Neuron (in vitro differentiated cells): Measurements from ENCODE around the gene EXOSC5.
A peak's percentile ranks its signal among the peaks of the same experiment; 100 is the strongest.
"Not testable (repeated sequence)": the region's sequence is repeated elsewhere in the genome, so short reads cannot be mapped to it uniquely, and the experiment has no call there.

Experiments
- H2AFZ ChIP-seq: one replicate; pipeline ENCODE4 v1.6.1; 2013; ENCODE audit warnings: low read depth, mild to moderate bottlenecking, inconsistent platforms, low read length, moderate library complexity
- H3K27me3 ChIP-seq: one replicate; pipeline ENCODE4 v1.6.1; 2013; ENCODE audit warnings: low read length; ENCODE audit not compliant: insufficient read depth
- H3K36me3 ChIP-seq: one replicate; pipeline ENCODE4 v1.6.1; 2013; ENCODE audit warnings: low read length; ENCODE audit not compliant: insufficient read depth
- H3K4me1 ChIP-seq: one replicate; pipeline ENCODE4 v1.6.1; 2013; ENCODE audit warnings: low read length; ENCODE audit not compliant: insufficient read depth
- H3K4me3 ChIP-seq: 2 replicates; pipeline ENCODE4 v1.5.1; 2013; ENCODE audit warnings: mild to moderate bottlenecking, low read length, moderate library complexity
- H3K9me3 ChIP-seq: one replicate; pipeline ENCODE4 v1.6.1; 2013; ENCODE audit warnings: low read length

Gene EXOSC5

DNA sequence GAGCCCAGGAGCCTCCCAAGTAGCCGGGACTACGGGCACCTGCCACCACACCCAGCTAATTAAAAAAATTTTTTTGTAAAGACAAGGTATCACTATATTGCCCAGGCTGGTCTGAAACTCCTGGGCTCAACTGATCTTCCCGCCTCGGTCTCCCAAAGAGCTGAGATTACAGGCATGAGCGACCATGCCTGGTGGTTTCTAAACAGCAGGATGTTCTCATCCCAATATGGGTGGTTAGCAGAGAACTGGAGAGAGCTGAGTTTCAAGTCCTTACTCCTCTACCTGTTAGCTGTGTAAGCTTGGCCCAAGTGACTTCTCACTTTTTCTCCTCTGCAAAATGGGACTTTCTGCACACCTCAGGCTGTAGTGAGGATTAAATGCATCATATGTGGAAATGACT, 12.8 kb downstream of the EXOSC5 start:
- H3K4me1 ChIP-seq = no peaks in the 10 kb centered on the region
- peaks cover 27% of the 10 kb centered on the region for H3K36me3 ChIP-seq
- H3K27me3 ChIP-seq = no peaks in the 10 kb centered on the region
- H3K4me3 ChIP-seq = no peak overlapping the region
- no peaks in the 10 kb centered on the region for H3K9me3 ChIP-seq
- no peak overlapping the region for H2AFZ ChIP-seq

DNA sequence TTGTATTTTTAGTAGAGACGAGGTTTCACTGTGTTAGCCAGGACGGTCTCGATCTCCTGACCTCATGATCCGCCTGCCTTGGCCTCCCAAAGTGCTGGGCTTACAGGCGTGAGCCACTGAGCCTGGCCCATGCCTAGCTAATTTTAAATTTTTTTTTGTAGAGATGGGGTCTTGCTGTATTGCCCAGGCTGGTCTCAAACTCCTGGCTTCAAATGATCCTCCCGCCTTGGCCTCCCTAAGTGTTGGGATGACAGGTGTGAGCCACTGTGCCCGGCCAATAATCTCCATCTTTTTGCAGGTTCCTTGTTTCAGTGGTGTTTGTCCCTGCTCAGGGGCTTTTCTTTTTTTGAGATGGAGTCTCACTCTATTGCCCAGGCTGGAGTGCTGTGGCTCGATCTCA, 15.6 kb downstream of the EXOSC5 start:
- H3K4me3 ChIP-seq, H3K27me3 ChIP-seq: not testable (repeated sequence)

DNA sequence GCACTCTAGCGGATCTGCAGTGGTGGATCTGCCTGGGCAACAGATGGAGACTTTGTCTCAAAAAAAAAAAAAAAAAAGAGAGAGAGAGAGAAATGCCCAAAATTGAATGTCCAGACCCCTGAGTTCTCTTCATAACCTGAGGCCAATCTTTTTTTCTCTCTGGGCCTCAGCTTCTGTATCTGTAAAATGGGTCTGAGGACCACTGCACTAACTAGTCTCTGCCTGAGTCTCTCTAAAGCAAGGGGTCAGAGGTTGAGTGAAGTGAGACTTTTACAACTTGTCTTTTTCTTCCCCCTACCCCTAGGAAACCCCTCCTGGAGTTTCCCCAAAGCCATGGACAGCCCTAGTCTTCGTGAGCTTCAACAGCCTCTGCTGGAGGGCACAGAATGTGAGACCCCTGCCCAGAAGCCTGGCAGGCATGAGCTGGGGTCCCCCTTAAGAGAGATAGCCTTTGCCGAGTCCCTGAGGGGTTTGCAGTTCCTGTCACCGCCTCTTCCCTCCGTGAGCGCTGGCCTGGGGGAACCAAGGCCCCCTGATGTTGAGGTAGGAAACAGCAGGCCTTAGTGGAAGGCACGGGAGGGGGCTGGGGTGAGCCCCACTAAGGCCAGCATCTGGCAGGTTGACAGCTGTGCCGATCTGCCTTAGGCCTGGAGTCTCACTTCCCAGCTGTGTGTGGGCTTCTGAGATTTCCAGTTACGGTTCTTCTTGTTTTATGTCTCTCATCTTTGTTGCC, 19.0 kb downstream of the EXOSC5 start:
- Histone ChIP-seq H3K27me3 (no peaks in the 10 kb centered on the region), H3K4me1 (no peaks in the 10 kb centered on the region), H2AFZ (no peak overlapping the region), H3K9me3 (no peaks in the 10 kb centered on the region), H3K36me3 (peaks cover 9% of the 10 kb centered on the region), H3K4me3 (no peak overlapping the region)

More for the DNA sequence above, 15.6 kb downstream of the EXOSC5 start:
- peaks cover 19% of the 10 kb centered on the region for H3K36me3 ChIP-seq
- not testable (repeated sequence) for H2AFZ ChIP-seq, H3K4me1 ChIP-seq, H3K9me3 ChIP-seq

DNA sequence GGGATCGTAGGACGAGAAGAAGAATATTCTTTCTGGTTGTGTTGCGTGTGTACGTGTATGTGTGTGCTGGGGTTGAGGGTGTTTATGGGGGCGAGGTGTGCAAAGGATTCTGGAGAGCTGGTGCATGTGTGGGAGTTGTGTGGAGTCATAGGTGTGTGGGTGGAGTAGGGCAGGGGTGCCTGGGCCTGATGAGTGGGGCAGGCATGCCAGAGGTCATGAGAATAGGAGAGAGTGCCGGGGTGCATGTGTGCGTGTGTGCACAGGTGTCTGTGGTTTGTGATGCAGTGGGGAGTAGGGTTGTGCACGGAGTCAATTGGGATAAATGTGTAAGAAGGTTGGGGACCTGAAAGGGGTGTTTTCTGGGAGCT, 20.2 kb downstream of the EXOSC5 start:
- no peaks in the 10 kb centered on the region for H3K4me1 ChIP-seq
- H2AFZ ChIP-seq = no peak overlapping the region
- H3K9me3 ChIP-seq = no peaks in the 10 kb centered on the region
- peaks cover 5% of the 10 kb centered on the region for H3K36me3 ChIP-seq
- H3K27me3 ChIP-seq = no peaks in the 10 kb centered on the region
- no peak overlapping the region for H3K4me3 ChIP-seq

DNA sequence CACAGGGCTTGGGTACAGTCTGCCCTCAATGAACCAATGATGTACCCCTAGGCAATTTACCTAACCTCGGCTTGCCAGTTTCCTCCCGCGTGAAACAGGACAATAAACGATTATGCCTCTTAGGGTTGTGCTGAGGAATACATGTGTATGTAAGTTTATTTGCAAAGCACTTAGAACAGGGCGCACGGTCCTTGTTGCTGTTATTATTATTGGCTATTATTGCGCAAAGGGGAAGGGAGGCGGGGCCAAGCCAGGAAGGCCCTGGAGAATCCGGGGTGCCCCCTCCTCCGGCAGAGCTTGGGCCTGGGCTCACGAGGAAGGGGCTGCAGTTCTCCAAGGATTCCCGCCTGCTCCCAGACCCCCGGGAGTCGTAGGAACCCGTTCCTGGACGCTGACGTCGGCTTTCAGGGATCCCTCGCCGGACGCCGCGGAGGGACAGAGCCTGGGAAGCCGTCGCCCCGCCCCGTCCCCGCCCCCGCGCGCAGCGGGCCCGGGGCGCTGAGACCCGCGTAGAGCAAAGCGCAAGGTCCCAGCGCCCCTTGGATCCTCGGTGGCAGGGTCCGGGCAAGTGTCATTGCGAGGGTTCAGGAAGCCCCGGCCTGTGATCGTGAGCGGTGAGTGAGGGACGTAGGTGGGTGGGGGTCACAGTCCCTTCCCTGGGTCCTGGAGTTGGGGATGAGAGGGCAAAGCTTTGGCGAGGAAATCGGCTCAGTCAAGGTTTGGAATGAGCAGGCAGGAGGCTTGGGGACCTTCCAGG, 20.7 kb downstream of the EXOSC5 start, which contains the start of gene TMEM91:
Gene TMEM91, plus strand, starts transcription at position 293 of the 757 bp plus-strand sequence. CDS start 1,777 bp downstream, outside the sequence.
- Histone ChIP-seq H3K36me3 (peaks cover 5% of the 10 kb centered on the region), H3K9me3 (no peaks in the 10 kb centered on the region), H2AFZ (no peak within 1 kb of the TSS), H3K4me1 (no peaks in the 10 kb centered on the region), H3K27me3 (no peaks in the 10 kb centered on the region), H3K4me3 (no peak within 1 kb of the TSS)

DNA sequence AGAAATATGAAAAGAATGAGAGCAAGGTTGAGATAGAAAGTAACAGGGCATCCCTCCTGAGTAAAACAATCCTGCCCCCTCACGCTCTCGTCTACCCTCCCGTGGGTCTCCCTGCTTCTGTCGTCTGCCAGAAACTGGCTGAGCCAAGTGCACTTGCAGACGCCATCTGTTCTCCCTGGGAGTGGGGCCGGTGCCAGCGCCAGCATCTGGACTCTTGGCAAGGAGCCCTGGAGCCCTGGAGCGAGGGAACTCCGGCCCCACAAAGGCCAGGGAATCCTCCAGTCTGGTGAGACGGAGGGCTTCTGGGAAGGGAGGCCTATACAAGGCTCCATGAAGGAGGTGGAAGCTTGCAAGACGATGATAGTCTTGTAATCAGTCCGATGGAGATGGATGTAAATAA, 23.2 kb downstream of the EXOSC5 start:
- no peaks in the 10 kb centered on the region for H3K9me3 ChIP-seq
- no peaks in the 10 kb centered on the region for H3K4me1 ChIP-seq
- H3K4me3 ChIP-seq = no peak overlapping the region
- H3K36me3 ChIP-seq = peaks cover 3% of the 10 kb centered on the region
- H2AFZ ChIP-seq = no peak overlapping the region
- H3K27me3 ChIP-seq = no peaks in the 10 kb centered on the region

DNA sequence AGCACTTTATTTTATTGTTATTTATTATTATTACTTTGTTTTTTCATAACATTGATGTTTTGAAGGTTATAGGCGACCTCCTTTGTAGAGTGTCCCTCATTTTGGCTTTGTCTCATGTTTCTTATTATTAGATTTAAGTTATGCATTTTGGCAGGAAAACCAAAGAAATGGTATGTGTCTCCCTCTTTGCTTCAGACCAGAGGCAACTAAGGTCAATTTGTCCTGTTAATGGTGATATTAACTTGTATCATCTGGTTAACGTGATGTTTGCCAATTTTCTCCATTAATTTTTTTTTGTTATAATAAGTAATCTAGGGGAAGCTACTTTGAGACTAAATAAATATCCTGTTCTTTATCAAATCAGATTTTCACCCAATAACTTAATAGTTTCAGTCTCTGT, 24.7 kb downstream of the EXOSC5 start:
- H3K9me3 ChIP-seq = no peaks in the 10 kb centered on the region
- no peak overlapping the region for H2AFZ ChIP-seq
- H3K36me3 ChIP-seq = peaks cover 3% of the 10 kb centered on the region
- no peaks in the 10 kb centered on the region for H3K4me1 ChIP-seq
- H3K27me3 ChIP-seq = no peaks in the 10 kb centered on the region
- H3K4me3 ChIP-seq = no peak overlapping the region

DNA sequence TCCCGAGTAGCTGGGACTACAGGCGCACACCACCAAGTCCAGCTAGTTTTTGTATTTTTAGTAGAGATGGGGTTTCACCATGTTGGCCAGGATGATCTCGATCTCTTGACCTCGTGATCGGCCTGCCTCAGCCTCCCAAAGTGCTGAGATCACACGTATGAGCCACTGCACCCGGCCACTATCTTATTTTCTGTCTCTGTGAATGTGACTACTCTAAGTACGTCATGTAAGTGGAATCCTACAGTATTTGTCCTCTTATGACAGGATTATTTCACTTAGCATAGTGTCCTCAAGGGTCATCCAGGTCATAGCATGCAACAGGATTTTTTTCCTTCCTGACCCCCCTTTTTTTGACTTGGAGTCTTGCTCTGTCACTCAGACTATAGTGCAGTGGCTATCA, 25.6 kb downstream of the EXOSC5 start:
- H3K4me3 ChIP-seq = no peak overlapping the region
- H3K27me3 ChIP-seq = no peaks in the 10 kb centered on the region
- H2AFZ ChIP-seq = no peak overlapping the region
- H3K4me1 ChIP-seq = no peaks in the 10 kb centered on the region
- peaks cover 3% of the 10 kb centered on the region for H3K36me3 ChIP-seq
- H3K9me3 ChIP-seq = no peaks in the 10 kb centered on the region

DNA sequence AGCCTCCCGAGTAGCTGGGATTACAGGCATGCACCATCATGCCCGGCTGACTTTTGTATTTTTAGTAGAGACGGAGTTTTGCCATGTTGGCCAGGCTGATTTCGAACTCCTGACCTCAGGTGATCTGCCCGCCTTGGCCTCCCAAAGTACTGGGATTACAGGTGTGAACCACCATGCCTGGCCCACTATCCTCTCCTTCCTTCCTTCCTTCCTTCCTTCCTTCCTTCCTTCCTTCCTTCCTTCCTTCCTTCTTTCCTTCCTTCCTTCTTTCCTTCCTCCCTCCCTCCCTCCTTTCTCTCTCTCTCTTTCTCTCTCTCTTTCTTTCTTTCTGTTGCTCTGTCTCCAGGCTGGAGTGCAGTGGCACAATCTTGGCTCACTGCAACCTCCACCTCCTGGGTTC, 26.0 kb downstream of the EXOSC5 start:
- not testable (repeated sequence) for H2AFZ ChIP-seq, H3K4me1 ChIP-seq, H3K27me3 ChIP-seq, H3K9me3 ChIP-seq, H3K4me3 ChIP-seq, H3K36me3 ChIP-seq

DNA sequence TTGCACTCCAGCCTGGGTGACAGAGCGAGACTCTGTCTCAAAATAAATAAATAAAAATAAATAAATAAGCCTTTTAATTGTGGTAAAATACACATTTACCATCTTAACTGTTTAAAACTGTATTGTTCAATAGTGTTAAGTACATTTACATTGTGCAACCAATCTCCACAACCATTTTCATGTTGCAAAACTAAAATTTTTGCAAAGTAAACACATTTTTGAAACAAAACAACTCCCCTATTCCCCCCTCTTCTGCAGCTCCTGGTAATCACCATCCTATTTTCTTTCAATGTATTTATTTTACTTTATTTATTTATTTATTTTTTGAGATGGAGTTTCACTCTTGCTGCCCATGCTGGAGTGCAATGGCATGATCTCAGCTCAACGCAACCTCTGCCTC, 27.4 kb downstream of the EXOSC5 start:
- no peaks in the 10 kb centered on the region for H3K27me3 ChIP-seq
- peaks cover 6% of the 10 kb centered on the region for H3K36me3 ChIP-seq
- no peaks in the 10 kb centered on the region for H3K9me3 ChIP-seq
- no peak overlapping the region for H3K4me3 ChIP-seq
- H2AFZ ChIP-seq = no peak overlapping the region
- peaks cover 4% of the 10 kb centered on the region for H3K4me1 ChIP-seq

DNA sequence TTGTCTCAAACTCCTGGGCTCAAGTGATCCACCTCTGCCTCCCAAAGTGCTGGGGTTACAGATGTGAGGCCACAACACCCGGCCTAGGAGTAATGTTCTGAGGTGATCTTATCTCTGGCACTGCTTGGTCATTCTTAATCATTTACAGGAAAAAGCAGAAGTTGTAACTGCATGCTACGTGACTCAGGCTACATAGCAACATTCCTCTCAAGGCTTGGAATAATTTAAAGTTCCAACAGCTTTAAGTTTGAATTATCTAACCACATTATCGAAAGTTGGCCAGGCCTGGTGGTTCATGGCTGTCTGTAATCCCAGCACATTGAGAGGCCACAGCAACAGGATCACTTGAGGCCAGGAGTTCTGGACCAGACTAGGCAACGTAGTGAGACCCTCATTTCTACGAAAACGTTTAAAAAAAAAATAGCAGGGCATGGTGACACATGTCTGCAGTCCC, 29.3 kb downstream of the EXOSC5 start:
- Histone ChIP-seq H3K9me3 (no peaks in the 10 kb centered on the region), H3K4me1 (peaks cover 14% of the 10 kb centered on the region), H3K27me3 (no peaks in the 10 kb centered on the region), H3K4me3 (no peak overlapping the region), H3K36me3 (peaks cover 4% of the 10 kb centered on the region), H2AFZ (no peak overlapping the region)

DNA sequence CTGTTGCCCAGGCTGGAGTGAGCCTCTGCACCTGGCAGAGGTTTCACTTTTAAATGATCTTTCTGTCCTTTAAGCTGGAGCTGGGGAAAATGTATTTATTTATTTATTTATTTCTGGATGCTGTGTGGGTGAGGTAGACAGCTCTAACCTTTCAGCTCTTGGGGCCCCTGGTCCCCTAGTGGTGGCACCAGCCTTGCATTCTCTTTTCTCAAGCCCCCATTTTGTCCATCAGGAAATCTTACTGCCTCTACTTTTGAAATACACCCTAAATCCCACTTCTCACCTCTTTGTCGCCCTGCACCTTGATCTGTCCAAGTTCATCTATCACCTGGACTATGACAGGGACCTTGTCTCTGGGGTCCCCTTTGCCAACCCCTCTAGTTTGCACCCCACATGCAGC, 31.1 kb downstream of the EXOSC5 start:
- Histone ChIP-seq H3K4me1 (peaks cover 14% of the 10 kb centered on the region), H3K36me3 (peaks cover 4% of the 10 kb centered on the region), H3K27me3 (no peaks in the 10 kb centered on the region), H3K9me3 (no peaks in the 10 kb centered on the region), H3K4me3 (no peak overlapping the region), H2AFZ (no peak overlapping the region)

DNA sequence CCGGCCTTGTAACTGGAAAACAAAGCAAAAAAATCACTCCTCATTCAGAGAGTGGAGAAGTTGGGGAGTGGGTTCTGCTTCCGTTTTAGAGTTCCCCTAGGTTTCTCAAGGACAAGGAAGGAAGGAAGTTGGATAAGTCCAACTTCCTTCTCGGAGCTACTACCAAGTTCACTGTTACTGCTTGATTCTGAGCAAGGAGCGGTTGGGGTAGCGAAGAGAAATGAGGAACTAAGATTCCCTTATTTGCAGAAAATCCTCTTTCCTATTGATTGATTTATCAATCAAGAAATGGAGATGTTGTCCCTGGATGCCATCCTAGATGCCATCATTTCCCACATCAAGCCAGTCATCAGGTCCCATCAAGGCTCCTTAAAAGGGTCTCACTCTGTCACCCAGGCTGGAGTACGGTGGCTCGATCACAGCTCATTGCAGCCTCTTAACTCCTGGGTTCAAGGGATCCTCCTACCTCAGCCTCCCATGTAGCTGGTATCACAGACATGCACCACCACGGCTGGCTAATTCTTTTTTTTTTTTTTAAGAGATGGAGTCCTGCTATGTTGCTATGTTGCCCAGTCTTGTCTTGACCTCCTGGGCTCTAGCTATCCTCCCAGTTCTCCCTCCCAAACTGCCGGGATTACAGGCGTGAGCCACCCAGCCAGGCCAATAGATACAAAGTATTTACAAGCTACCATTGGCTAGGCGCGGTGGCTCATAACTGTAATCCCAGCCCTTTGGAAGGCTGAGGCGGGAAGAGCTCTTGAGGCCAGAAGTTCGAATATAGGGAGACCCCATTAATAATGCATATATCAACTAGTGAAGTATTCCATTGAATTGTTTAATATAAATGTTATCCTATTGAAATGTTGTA, 32.4 kb downstream of the EXOSC5 start:
- H3K36me3 ChIP-seq = peaks cover 9% of the 10 kb centered on the region
- H3K27me3 ChIP-seq = no peaks in the 10 kb centered on the region
- H2AFZ ChIP-seq = peak overlapping the region; percentile 52
- peak overlapping the region; percentile 74 for H3K4me3 ChIP-seq
- H3K9me3 ChIP-seq = no peaks in the 10 kb centered on the region
- H3K4me1 ChIP-seq = peaks cover 14% of the 10 kb centered on the region
